HG02852 (cell line): Measurements from ENCODE around the gene LCN10.
"Not testable (repeated sequence)": the region's sequence is repeated elsewhere in the genome, so short reads cannot be mapped to it uniquely, and the experiment has no call there.

Source experiments
- ATAC-seq: cut with Tn5 transposase; IDR thresholded peaks from one replicate; pipeline ENCODE4 v1.9.1; 2021; ENCODE audit warnings: mild to moderate bottlenecking, moderate library complexity; ENCODE audit not compliant: unreplicated experiment

Gene LCN10

GRCh38 chr9:136755302-136756133 is 12.8 kb upstream of the LCN10 start:
- ATAC-seq, result not testable (repeated sequence)

DNA sequence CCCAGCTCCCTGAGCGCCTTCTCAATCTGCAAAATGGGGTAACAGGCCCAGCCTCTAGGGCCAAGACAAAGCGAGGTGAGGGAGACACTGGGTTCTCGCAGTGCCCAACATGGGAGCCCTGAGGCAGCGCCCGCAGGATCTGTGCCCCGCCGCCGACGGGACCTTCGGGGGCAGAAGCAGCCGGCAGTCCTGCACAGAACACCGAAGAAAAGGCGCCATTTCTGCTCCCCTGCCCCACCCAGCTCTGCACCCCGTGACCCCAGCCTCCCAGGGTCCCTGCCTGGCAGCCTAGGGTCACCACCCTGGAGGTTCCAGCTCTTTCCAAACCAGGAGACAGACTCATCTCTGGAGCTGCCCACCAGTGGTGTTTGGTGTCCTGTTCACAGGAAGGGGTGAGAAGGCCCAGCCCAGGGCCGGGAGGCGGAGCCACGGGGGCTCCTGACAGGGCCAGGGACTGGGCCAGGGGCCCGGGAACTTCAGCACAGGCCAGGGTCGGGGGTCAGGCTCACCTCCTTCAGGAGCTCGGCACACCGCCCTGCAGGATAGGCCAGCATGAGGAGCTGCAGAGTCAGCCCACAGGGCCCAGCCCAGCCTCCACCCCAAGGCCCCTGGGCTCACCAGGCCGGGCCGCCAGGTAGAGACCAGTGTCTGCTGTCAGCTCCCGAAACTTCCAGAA is 12.0 kb upstream of the LCN10 start:
- ATAC-seq, result no peak

DNA sequence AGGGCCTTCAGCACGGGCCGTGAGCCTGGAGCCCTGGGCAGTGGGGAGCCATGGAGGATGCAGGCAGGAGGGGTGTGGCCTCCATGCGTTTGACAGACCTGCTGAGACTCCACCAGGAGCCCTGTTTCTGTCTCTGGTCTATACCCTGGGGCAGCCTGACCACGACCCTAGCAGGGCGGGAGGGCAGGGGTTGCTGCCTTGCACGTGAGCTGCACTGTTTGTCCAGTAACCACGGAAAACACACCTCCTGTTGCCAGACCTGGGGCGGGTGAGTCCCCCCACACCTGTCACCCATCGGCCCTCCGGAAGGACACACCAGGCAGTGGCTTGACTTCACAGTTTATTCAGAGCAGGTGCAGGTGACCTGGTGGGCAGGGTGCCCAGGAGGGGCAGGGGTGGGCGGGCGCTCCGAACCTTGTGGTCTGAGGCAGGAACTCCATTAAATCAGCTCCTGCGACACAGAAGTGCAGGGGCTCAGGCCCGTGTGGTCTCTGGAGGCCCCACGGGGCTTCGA is 11.4 kb upstream of the LCN10 start:
- ATAC-seq, result no peak

- no peak for ATAC-seq
These were observed 10.8 kb upstream of the LCN10 start for GRCh38 chr9:136753371-136754058.

GRCh38 chr9:136751814-136752213 is 9.1 kb upstream of the LCN10 start:
- no peak for ATAC-seq

DNA sequence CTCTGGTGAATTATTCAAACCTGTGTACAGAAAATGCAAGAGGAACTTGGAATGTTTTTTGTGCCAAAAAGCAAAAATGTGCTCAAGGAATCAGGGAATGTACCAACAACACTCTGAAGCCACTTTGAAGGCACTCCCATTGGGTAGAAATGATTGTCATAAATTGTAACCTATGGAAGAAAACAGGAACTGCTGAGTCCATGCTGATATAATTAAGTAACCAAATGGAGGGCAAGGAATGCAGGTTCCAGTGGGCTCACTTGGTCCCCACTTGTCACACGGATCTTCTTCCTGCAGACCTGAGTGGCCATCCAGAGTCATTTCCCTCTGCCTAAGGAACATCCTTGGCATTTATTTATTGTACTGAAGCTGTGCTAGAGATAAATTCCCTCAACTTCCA is 8.5 kb upstream of the LCN10 start:
- no peak for ATAC-seq

- no peak for ATAC-seq
These were observed 7.8 kb upstream of the LCN10 start for GRCh38 chr9:136750526-136750925.

- no peak for ATAC-seq
These were observed 6.2 kb upstream of the LCN10 start for GRCh38 chr9:136748666-136749611.

- ATAC-seq, result no peak
These were observed 5.5 kb upstream of the LCN10 start, which contains the start of gene LCN6 for GRCh38 chr9:136748201-136748600. Gene LCN6, minus strand, starts transcription at chr9:136748525. Its CDS starts 42 bp downstream, at chr9:136748483.

GRCh38 chr9:136747161-136748060 is 4.7 kb upstream of the LCN10 start:
- no peak for ATAC-seq

DNA sequence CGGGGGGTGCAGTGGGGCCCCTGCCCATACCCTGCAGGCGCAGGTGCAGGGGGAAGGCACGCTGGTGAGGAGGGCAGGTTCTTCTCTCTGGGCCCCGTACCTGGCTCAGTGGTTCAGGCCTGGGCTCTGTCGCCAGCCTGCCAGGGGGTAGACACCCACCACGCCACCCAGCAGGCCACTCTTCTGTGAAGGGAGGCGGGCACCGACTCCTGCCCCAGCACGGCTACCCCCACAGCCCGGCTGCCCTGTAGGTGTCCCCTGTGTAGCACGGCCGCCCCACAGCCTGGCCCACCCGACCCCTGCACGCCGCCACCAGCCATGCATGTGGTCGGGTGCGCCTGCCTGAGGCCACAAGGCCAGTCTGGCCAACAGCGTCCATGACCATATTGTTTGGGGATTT is 3.9 kb upstream of the LCN10 start:
- ATAC-seq, result no peak

GRCh38 chr9:136746155-136746490 is 3.4 kb upstream of the LCN10 start:
- no peak for ATAC-seq

DNA sequence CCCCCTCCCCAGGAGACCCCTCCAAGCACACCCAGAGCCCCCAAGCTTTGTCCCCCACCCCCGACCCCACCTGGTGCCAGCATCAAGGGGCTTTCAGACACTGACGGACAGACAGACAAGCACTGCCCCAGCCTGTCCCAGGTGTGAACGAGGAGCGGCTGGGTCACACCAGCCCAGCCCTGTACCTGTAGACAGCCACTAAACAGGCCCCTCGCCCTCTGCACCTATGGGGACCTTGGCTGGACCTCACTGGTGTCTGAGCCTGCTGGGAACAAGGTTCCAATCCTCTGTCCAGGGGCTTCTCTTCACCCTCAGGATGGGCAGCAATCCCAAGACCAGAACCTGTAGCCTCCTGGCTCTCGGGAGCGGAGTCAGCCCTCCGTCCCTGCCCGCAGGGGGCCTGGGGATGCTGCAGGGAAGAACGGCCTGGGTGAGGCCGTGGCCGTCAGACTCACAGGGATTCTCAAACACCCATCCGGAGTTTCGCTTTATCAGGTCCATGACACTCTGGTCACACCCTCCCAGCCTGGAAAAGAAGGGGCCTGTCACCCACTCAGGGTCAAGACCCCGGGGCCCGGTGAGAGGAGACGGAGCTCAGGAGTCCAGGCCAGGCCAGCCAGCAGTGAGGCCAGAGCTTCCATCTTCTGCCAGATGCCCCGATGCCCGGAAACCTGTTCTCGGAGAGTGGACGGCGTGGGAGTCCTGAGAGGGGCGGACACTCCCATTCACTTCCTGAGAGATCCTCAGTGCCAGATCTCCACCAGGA is 2.8 kb upstream of the LCN10 start:
- ATAC-seq, result no peak

GRCh38 chr9:136744773-136745172 is 2.0 kb upstream of the LCN10 start:
- no peak for ATAC-seq

DNA sequence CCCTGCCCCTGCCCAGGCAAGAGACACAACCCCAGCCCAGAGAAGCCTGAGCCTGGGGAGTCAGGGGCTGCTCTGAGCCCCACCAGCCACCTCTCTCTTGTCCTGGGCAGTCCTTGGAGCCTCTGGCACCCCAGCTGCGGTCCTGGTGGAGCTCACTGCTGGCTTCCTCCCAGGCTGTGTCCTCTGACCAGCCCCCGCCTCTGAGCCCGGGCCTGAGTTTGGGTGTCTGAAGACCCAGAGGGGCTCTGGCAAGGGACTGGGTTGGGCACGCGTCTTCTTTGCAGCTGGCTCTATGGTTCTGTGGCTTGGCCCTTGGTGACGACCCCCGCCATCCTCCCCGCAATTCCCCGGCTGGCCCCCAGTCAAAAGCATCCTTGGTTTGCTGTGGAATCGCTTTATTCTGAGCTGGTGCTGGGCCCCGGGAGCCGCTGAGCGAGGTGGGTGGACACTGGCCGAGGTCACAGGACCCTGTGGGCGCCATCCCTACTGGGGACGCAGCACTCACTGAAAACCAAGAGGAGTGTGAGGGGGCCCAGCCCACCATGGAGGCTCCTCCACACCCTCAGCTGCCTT is 985 bp upstream of the LCN10 start:
- no peak for ATAC-seq

GRCh38 chr9:136741883-136742571 is 713 bp downstream of the LCN10 start:
- ATAC-seq, result no peak

GRCh38 chr9:136740971-136741882 is 1.5 kb downstream of the LCN10 start:
- ATAC-seq, result no peak
